ENCODE data around the gene SH2D1A.

DNA sequence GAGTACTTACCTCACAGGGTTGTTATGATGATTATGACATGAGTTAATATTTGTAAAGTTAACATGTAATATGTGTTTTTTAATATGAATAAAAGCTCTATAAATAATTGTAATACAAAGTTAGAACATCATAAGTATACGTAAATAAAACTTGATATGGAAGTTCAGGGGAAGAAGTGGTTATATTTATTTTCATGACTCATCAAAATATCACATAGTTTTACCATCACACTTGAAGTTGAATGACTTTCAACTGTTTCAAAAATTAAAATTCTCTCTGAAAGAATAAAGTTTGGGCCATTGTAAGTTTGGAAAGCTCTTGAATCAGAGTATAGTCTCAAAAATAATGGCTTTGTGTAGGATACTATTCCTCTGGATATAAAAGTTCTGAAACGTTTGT, 8.3 kb downstream of the SH2D1A start:
- TF ChIP-seq CTCF (IDR thresholded peaks at IDR 0.05) (no peak), EZH2 (IDR thresholded peaks at IDR 0.05; ENCODE audit: borderline replicate concordance, insufficient read depth, low read depth, low read length, poor library complexity, severe bottlenecking) (no peak)
